HL-60/S4 treated with retinoic acid at 250 ng/mL for 4 days and 3 days (cell line): Measurements from ENCODE around the gene GORASP1.
"Not testable (repeated sequence)": the region's sequence is repeated elsewhere in the genome, so short reads cannot be mapped to it uniquely, and the experiment has no call there.

Source experiments
- in situ Hi-C: fragments of 300-500 bp; cut with MboI; formaldehyde crosslinking; loops from 2 replicates; pipeline ENCODE4 v1.7.0; 2022; ENCODE audit warnings: low sequenced_read_pairs

The GORASP1 gene

DNA sequence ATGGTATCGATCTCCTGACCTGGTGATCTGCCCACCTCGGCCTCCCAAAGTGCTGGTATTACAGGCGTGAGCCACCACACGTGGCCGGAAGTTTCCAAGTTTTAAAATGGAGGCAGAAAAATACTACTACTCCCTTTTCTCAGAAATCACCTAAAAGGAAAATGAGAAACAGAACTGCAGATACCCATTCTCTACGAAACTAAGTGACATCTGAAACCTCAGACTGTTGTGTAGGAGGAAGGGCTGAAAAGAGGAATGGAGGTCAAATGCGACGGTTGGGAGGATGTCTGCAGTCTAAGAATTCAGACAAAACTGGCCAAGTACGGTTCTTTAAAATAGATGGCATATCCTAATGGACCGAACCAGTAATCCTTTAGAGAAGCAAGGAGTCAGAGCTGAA, 31.5 kb downstream of the GORASP1 start:
- in situ Hi-C loops, result no loop called here

DNA sequence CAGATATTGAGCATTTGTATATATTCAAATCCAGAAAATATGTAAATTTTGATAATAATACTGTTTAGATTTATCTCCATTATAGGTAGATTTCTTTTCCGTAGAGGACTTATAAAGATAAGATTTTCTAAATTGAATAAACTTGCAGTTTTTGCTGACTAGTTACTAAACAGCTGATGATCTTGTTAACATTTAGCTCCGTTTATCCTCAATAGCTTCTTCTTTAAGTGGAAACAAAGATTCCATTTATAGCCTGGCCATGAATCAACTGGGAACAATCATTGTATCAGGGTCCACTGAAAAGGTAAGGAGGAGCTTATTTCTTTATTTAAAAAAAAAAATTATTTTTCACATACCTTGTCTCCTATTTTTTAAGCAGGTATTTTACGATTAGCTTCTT, 38.9 kb downstream of the GORASP1 start:
- in situ Hi-C loops, result no loop called here

DNA sequence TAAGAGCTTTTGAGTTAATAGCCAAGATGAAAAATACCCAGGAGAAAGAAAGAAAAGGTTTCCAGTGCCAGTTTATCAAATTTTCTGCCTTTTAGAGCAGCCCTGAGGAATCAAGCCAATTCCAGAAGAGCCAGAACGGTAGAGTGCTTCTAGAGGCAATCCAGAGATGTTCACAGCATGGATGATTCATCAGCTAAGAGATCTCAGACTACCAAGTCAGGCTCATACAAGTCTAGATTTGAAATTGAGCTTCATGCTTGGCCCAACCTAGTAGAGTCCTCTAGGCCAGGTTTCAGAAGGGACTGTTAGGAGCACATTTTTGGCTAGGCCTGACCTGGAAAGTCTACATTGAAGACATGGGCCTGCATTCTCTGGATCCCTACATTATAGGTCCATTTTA, 40.1 kb downstream of the GORASP1 start:
- in situ Hi-C loops, result no loop called here

DNA sequence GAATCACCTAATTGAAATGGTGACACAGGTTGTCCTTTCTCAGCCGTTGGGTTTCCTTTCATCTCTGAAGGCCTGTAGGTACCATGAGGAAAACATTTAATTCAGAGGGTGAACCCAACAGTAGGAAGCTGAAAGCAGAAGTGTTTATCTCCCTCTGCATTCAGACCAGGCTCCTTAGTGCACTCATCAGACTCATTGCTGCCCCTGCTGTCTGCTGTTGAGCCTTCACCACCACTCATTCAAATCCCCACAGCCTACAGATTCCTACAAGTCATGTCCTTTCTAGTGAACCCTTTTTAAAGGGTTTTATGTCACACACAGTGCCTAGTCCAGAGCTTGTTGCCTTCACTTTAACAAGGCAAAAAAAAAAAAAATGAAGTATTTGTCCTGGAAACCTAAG, 42.2 kb downstream of the GORASP1 start:
- in situ Hi-C loops, result no loop called here

DNA sequence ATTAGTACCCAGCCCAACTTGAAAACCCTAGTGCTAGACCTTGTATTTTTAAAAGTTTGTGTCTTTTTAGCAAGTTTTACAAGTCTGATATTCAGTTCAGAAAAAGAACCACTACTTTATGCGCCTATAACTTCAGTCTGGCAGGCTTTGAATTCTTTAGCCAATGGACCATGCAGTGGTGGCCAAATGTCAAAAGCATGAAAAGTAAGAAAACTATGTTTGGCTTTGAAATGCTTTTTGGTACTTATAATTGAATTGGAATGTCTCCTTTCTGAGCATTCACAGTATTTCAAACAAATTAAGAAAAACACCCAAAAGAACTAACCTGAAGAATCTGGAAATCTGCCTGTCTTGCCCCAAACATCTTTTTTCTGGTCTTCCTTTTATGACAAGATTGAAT, 42.8 kb downstream of the GORASP1 start:
- in situ Hi-C loops, result no loop called here

DNA sequence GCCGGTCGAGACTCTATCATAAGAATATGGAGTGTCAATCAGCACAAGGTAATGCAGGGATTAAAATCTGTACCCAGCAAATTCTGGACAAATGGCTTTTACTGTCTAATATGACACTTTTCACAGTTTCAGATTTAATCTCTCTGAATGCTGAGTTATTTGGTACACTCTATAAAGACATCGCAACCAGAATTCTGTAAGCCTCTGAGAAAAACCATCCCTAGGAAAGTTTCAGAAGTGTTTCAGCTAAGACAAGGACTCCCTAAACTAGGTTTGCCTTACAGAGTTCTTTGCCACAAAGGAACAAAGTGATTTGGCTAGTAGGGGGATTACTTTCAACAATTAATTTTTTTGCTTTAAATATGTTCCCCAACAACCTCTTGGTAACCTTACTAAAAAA, 44.3 kb downstream of the GORASP1 start:
- in situ Hi-C loops, result no loop called here

DNA sequence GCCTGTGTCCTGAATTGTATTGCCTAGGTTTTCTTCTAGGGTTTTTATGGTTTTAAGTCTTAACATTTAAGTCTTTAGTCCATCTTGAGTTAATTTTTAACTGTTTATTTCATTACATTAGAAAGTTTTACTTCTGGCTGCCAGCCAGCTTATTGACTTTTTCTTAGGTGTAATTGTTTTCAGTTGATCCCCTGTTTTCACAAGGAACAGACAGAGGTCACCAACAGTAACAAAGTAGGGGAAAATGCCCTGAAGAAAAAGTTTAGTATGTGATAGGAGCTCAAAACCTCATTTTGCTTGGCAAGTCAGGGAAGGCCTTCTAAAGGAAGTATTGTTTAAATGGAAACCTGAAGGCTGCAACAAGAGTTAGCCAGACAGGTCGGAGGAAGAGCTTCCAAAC, 45.2 kb downstream of the GORASP1 start:
- in situ Hi-C loops, result no loop called here

DNA sequence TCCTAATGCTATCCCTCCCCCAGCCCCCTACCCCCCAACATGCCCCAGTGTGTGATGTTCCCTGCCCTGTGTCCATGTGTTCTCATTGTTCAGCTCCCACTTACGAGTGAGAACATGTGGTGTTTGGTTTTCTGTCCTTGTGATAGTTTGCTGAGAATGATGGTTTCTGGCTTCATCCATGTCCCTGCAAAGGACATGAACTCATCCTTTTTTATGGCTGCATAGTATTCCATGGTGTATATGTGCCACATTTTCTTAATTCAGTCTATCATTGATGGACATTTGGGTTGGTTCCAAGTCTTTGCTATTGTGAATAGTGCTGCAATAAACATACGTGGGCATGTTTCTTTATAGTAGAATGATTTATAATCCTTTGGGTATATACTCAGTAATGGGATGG, 46.2 kb downstream of the GORASP1 start:
- in situ Hi-C loops, result not testable (repeated sequence)

DNA sequence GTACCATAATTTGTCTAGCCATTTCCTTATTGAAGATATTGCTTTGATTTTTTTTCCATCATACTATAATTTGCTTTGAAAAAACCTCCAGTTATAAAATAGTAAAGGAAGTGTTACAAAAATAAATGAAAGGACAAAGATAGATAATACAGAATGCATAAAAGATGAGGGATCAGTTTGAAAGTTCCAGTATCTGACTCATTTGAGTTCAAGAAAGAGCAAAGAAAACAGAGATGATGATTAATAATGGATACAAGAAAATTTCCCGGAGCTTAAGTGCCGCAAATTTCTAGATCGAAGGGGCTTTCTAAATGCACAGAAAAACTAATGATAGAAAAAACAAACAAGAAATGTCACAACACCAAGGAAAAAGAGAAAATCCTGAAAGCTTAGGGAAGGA, 51.3 kb downstream of the GORASP1 start:
- in situ Hi-C loops, result no loop called here

DNA sequence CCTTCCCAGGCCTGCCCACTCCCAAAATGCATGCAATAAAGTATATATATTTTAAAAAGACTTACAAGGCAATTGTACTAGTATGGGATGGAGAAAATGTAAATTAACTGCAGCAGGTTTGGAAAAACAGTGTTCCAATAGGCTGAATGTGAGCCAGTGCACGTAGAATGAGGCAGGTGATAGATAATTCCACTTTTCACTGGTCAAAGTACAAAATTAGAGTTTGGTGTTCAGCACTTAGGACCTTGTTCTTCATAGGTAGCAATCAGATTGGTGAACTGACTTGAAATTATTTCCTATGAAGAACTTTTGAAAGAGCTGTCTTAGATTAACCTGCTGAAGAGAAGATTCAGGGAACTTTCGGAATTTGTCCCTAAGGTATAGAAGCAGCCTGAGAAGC, 53.7 kb downstream of the GORASP1 start:
- in situ Hi-C loops, result no loop called here

DNA sequence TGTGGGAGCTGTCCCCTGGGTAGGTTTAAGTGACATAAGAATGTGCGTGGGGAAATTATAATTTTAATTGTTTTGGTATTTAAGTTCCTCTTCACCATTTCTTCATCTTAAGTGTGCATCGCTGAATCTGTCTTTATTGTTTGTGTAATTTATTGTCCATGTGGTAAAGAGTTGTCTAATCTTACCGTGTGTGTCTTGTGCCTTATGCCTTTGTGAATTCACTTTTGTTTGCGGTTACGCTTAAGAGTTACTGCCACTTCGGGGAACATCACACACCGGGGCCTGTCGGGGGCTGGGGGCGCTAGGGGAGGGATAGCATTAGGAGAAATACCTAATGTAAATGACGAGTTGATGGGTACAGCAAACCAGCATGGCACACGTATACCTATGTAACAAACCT, 54.8 kb downstream of the GORASP1 start:
- in situ Hi-C loops, result no loop called here

DNA sequence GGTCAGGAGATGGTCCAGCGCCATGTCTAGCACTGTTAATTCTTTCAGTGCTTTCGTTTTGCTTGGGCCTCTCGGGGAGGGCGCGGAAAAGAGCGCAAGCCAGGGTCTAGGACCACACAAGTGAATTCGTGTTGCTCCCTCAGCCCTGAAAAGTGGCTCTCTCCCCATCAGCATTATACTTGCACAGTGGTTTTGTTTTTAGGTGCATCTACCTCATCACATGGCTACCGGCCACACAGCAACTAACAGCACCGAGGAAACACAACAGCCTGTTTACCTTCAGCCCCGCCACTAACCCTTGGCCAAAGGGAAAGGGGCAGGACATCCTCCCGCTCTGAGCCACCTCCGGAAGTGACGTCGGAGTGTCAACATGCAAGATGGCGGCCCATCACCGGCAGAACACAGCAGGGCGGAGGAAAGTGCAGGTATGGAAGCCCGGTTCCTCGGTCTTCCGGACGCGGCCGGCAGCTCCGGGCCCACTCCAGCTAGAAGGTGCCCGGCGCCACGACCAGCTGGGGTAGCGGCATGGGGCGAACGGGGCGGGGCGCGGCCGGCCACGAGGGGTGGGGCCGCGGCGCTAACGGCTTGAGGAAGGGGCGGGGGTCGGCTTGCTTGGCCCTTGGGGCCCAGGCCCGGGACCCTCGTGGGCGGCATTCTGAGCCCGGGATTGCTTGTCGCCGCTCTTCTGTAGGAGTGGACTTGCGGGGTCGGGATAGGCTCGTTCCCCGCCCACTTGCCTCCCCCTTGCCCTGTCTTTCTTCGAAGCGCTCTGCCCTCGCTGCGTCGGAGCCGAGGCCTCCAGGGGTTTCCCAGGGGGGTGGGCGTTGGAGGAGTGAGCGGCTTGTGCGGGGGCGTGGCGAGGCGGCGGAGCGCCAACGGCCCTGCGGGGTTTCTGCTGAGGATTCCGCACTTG, 55.5 kb downstream of the GORASP1 start, which contains the start of the genes SCN11A and WDR48:
Gene SCN11A, minus strand, starts transcription at position 296 of the 913 bp plus-strand sequence. CDS start 101,582 bp downstream, outside the sequence.
Gene WDR48, plus strand, starts transcription at position 368 of the 913 bp plus-strand sequence. Its CDS starts 10 bp downstream, at position 378.
- in situ Hi-C loops, result no loop called here

DNA sequence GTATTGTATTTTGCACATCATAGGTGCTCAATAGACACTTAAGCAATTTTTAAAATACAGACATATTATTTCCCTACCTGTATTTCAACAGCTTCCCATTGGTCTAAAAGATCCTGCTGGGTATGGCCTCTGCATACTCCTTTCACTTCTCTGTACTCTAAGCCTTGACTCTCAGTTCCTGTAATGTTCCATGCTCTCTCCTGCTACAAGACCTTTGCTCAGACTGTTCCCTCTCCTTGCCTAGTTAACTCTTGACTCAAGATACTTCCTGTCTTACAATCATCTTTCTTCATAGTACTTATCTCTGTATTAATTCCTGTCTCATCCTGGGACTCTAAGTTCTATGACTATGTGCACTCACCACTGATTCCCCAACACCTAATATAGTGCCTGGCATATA, 57.4 kb downstream of the GORASP1 start:
- in situ Hi-C loops, result no loop called here
